T-cell (primary cell): ENCODE measurements around the gene SP7. TPM values are rescaled to one million over a fixed set of nuclear protein-coding genes. Genes with fewer than 3 reads are reported as not detected.
A peak's percentile ranks its signal among the peaks of the same experiment; 100 is the strongest.

ENCODE experiments used
- ATAC-seq, 4 experiments: fragments of 200-7000 bp in 3 of 4; fragments of 150-1000 bp in 1 of 4; cut with Tn5 transposase; replicated peaks in 1 of 4; 1 replicate in 3 of 4; 2 replicates in 1 of 4; pipeline ENCODE4 v1.10.0; 2021; ENCODE audit warnings: moderate library complexity in 3 of 4, mild to moderate bottlenecking in 2 of 4, moderate number of reproducible peaks in 1 of 4
- CTCF ChIA-PET, 2 donors: fragments of 300-600 bp; sonication (Branson Sonifier 250); formaldehyde crosslinking; loops; one replicate each; lab custom pipeline; 2022; ENCODE audit warnings: antibody characterized with exemption in 2 of 2; lab: Charles Lee
- POLR2A ChIA-PET, 2 donors: fragments of 300-600 bp; sonication (Branson Sonifier 250); formaldehyde crosslinking; loops; one replicate each; lab custom pipeline; 2022; ENCODE audit warnings: antibody characterized with exemption in 2 of 2; lab: Charles Lee
- DNase-seq, 35 experiments: peaks; one replicate each; pipeline versions ENCODE4 v3.0.0 to v3.0.0-alpha.2; 2013 to 2023
- H3K27ac ChIP-seq: one replicate; pipeline ENCODE4 v1.5.1; 2013; ENCODE audit warnings: low read length
- H3K27me3 ChIP-seq, 2 experiments: replicated peaks in 1 of 2; 1 replicate in 1 of 2; 2 replicates in 1 of 2; pipeline versions ENCODE4 v1.6.1 to v1.7.0; 2013; ENCODE audit warnings: low read length in 1 of 2, mixed read lengths in 1 of 2; ENCODE audit not compliant: control insufficient read depth in 2 of 2, insufficient read depth in 2 of 2; ENCODE audit errors: extremely low read depth in 1 of 2
- H3K36me3 ChIP-seq, 2 donors: 1 replicate in 1 of 2; 2 replicates in 1 of 2; pipeline versions ENCODE4 v1.6.1 to v1.7.0; 2013; ENCODE audit warnings: low read length in 1 of 2; ENCODE audit not compliant: control insufficient read depth in 2 of 2, insufficient read depth in 1 of 2; ENCODE audit errors: extremely low read depth in 1 of 2
- H3K4me1 ChIP-seq, 2 experiments: 1 replicate in 1 of 2; 2 replicates in 1 of 2; pipeline versions ENCODE4 v1.6.1 to v1.7.0; 2013; ENCODE audit warnings: low read length in 2 of 2, mixed read lengths in 1 of 2; ENCODE audit not compliant: insufficient read depth in 2 of 2, control insufficient read depth in 1 of 2; ENCODE audit errors: extremely low read depth in 1 of 2
- H3K4me3 ChIP-seq, 2 donors: 1 replicate in 1 of 2; 2 replicates in 1 of 2; pipeline versions ENCODE4 v1.5.1 to v1.7.0; 2013; ENCODE audit warnings: mild to moderate bottlenecking in 2 of 2, low read length in 1 of 2, moderate library complexity in 1 of 2; ENCODE audit not compliant: control insufficient read depth in 1 of 2; ENCODE audit errors: extremely low read depth in 1 of 2
- H3K9me3 ChIP-seq: 2 replicates; pipeline ENCODE4 v1.7.0; 2013
- H3K27ac Mint-ChIP-seq, 2 donors: one replicate each; pipeline ENCODE4 v1.8.0; 2020 to 2021; ENCODE audit warnings: mild to moderate bottlenecking in 2 of 2, mixed read lengths in 2 of 2
- H3K27me3 Mint-ChIP-seq, 2 donors: one replicate each; pipeline ENCODE4 v1.8.0; 2021 to 2022; ENCODE audit warnings: mixed read lengths in 2 of 2
- H3K36me3 Mint-ChIP-seq: one replicate; pipeline ENCODE4 v1.8.0; 2021; ENCODE audit warnings: mixed read lengths
- H3K4me1 Mint-ChIP-seq, 3 donors: one replicate each; pipeline ENCODE4 v1.8.0; 2020 to 2022; ENCODE audit warnings: mixed read lengths in 3 of 3, mild to moderate bottlenecking in 1 of 3
- H3K4me3 Mint-ChIP-seq, 3 donors: one replicate each; pipeline ENCODE4 v1.8.0; 2020 to 2022; ENCODE audit warnings: mild to moderate bottlenecking in 3 of 3, mixed read lengths in 3 of 3, moderate library complexity in 3 of 3
- H3K9me3 Mint-ChIP-seq, 3 donors: one replicate each; pipeline ENCODE4 v1.8.0; 2020 to 2022; ENCODE audit warnings: mixed read lengths in 3 of 3
- WGBS: methylation state at CpG from one replicate; pipeline ENCODE4 v1.1.5; 2013; ENCODE audit warnings: missing lambda C conversion rate; ENCODE audit not compliant: insufficient coverage; 5-methylcytosine and 5-hydroxymethylcytosine counted together
- total RNA-seq, 35 experiments: library from RNA in 6 of 35; stranded (reverse) in 6 of 35; fragments of 120-200 nt in 1 of 35; gene quantifications; one replicate each; pipeline versions ENCODE4 v1.2.1 to v1.2.4 and lab custom pipeline; 2013 to 2026

The SP7 gene
- total RNA-seq (under 1 TPM in 1 of 5 donors, not detected in 4; 0.12 TPM), total RNA-seq (lab: John Stamatoyannopoulos, UW) (0 to 0.15 (median 0) reads per million in 29 experiments)
- total RNA-seq (2013) = not detected

DNA sequence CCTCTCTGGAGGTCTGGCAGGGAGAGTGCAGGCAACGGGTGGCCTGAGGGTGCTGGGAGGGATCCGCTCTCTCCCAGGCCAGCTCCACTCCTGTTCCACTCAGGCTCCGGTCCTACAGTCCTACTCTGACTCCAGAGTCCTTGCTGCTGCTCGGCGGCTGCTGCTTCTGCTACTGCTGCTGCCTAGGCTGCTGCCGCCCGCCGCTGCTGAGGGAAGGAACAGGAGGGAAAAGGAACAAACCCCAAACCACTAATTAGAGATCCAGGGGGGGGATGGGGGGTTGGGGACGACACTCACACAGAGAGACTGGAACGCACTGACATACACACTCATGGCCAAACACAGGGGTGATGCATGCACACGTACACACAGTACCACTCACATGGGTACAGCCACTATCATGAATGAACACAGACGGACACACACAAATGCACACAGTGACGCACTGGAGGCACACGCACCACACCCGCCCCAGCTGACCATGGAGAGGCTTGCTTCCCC, at the start of gene SP7:
Gene SP7 (minus strand): TSS at position 174 of the 501 bp plus-strand sequence. CDS start 708 bp downstream, outside the sequence.
- no peak within 1 kb of the TSS for H3K27ac ChIP-seq
- ATAC-seq (no peak), DNase-seq (no peak)
- no peak within 1 kb of the TSS for H3K4me3 Mint-ChIP-seq
- WGBS = no CpG with 5 or more reads among the region's 15 CpGs
- peaks cover 3 to 8% (median 7%) of the 10 kb centered on the region in 3 donors for H3K4me1 Mint-ChIP-seq
- H3K36me3 Mint-ChIP-seq = no peaks in the 10 kb centered on the region
- ChIA-PET POLR2A (no interaction called here), CTCF (interaction anchor here (0.8 to 1.6 kb wide), 3 partner anchors 8 to 11 kb away, joined by 4 to 5 read pairs (median 4); no protein-coding TSS in a partner anchor)
- H3K4me3 ChIP-seq = no peak within 1 kb of the TSS
- H3K27me3 Mint-ChIP-seq = peaks cover 44 to 51% of the 10 kb centered on the region in 2 donors
- H3K36me3 ChIP-seq = no peaks in the 10 kb centered on the region
- no peak within 1 kb of the TSS for H3K27ac Mint-ChIP-seq
- H3K4me1 ChIP-seq = peaks cover 5 to 7% of the 10 kb centered on the region in 2 experiments
- no peaks in the 10 kb centered on the region for H3K9me3 ChIP-seq
- no peaks in the 10 kb centered on the region for H3K9me3 Mint-ChIP-seq
- peaks cover 0 to 73% of the 10 kb centered on the region in 2 experiments for H3K27me3 ChIP-seq

DNA sequence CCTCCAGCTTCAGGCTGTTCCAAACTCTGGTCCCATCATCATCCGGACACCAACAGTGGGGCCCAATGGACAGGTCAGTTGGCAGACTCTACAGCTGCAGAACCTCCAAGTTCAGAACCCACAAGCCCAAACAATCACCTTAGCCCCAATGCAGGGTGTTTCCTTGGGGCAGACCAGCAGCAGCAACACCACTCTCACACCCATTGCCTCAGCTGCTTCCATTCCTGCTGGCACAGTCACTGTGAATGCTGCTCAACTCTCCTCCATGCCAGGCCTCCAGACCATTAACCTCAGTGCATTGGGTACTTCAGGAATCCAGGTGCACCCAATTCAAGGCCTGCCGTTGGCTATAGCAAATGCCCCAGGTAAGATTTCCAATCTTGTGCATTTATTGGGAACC, 47.1 kb upstream of the SP7 start:
- Mint-ChIP-seq H3K27me3 (no peaks in the 10 kb centered on the region), H3K9me3 (no peaks in the 10 kb centered on the region), H3K4me1 (peaks cover 58 to 67% (median 61%) of the 10 kb centered on the region in 3 donors), H3K4me3 (peak overlapping the region in 2 of 3 donors; percentile 78 to 84), H3K27ac (peak overlapping the region; percentile 7 to 69), H3K36me3 (peaks cover 38% of the 10 kb centered on the region)
- ATAC-seq (no peak), DNase-seq (no peak)
- Histone ChIP-seq H3K27me3 (no peaks in the 10 kb centered on the region), H3K9me3 (no peaks in the 10 kb centered on the region), H3K27ac (no peak overlapping the region), H3K36me3 (peaks cover 5 to 42% of the 10 kb centered on the region in 2 donors), H3K4me3 (peak overlapping the region in 1 of 2 donors; percentile 7), H3K4me1 (peaks cover 33 to 76% of the 10 kb centered on the region in 2 experiments)
- ChIA-PET CTCF (interaction anchor here (0.7 to 2.8 kb wide), 4 partner anchors 28 to 63 kb away, joined by 3 to 24 read pairs (median 4); no protein-coding TSS in a partner anchor), POLR2A (interaction anchor here in 1 of 2 donors (0.6 to 0.7 kb wide), 2 partner anchors 31 to 359 kb away, joined by 3 to 4 read pairs; no protein-coding TSS in a partner anchor)
- WGBS = 80% methylated on average over 2 of the region's 2 CpGs

DNA sequence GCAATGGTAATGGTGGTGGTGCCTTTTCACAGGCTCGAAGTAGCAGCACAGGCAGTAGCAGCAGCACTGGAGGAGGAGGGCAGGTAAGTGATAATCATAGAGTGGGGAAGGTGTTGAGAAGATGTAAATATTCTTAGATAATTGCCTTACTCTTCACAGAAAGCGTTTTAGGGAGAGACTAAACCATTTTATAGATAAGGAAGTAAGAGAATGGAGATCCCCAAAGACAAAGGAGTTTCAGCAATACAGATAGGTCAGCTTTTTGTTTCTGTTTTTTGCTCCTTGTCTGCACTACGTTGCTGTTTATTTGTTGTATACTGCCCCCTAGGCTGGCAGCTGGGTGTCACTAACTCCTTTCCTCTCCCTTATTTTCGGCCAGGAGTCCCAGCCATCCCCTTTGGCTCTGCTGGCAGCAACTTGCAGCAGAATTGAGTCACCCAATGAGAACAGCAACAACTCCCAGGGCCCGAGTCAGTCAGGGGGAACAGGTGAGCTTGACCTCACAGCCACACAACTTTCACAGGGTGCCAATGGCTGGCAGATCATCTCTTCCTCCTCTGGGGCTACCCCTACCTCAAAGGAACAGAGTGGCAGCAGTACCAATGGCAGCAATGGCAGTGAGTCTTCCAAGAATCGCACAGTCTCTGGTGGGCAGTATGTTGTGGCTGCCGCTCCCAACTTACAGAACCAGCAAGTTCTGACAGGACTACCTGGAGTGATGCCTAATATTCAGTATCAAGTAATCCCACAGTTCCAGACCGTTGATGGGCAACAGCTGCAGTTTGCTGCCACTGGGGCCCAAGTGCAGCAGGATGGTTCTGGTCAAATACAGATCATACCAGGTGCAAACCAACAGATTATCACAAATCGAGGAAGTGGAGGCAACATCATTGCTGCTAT, 45.8 kb upstream of the SP7 start:
- ChIA-PET CTCF (interaction anchor here (0.5 to 2.8 kb wide), 9 partner anchors 26 to 1027 kb away, joined by 3 to 24 read pairs (median 3); partner anchors contain the start of genes AAAS (in 1 of the 2) and PRR13 (in 1 of the 2)), POLR2A (no interaction called here)
- H3K4me3 Mint-ChIP-seq = peak overlapping the region in 2 of 3 donors; percentile 78 to 84
- Histone ChIP-seq H3K9me3 (no peaks in the 10 kb centered on the region), H3K27me3 (no peaks in the 10 kb centered on the region), H3K4me3 (no peak overlapping the region), H3K4me1 (peaks cover 33 to 73% of the 10 kb centered on the region in 2 experiments), H3K27ac (peak overlapping the region; percentile 4), H3K36me3 (peaks cover 5 to 36% of the 10 kb centered on the region in 2 donors)
- peak overlapping the region; percentile 85 to 93 for H3K27ac Mint-ChIP-seq
- H3K4me1 Mint-ChIP-seq = peaks cover 46 to 58% (median 50%) of the 10 kb centered on the region in 3 donors
- no peaks in the 10 kb centered on the region for H3K27me3 Mint-ChIP-seq
- DNase-seq = peak in 31 of 35 experiments; percentile 2 to 71 (median 32)
- H3K9me3 Mint-ChIP-seq = no peaks in the 10 kb centered on the region
- peaks cover 32% of the 10 kb centered on the region for H3K36me3 Mint-ChIP-seq
- ATAC-seq = no peak
- WGBS = 54% methylated on average over 5 of the region's 9 CpGs

DNA sequence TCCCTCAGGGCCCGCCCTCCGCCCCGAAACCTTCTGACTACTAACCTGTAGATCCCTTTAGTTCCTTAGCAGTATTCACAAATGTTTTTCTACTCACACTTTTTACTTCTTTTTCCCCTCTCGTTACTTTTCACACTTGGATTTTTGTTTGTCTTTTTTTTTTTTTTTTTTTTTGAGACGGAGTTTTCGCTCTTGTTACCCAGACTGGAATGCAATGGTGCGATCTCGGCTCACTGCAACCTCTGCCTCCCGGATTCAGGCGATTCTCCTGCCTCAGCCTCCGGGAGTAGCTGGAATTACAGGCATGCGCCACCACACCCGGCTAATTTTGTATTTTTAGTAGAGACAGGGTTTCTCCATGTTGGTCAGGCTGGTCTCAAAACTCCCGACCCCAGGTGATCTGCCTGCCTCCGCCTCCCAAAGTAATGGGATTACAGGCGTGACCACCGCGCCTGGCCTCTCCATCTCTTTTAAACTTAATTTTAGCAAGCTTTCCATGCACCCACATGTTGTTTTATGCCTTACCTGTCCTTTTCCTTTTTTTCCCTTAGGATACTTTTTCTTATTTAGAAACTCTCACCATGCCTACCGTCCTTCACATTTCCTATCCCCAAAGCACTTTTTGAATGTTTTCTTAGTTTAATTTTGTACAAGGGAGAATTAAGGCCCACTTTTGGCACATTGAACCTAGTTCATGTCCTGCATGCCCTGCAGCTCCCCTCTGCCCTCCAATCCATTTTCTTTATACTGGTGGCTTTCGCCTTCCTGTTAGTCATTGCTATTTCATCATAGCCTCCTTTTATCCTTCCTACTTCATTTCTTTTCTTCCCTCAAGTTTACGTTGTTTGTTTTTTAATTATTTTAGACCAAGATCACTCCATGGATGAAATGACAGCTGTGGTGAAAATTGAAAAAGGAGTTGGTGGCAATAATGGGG, 44.9 kb upstream of the SP7 start:
- Histone ChIP-seq H3K36me3 (peaks cover 5 to 33% of the 10 kb centered on the region in 2 donors), H3K4me3 (peak overlapping the region; percentile 39 to 55), H3K27me3 (no peaks in the 10 kb centered on the region), H3K4me1 (peaks cover 32 to 64% of the 10 kb centered on the region in 2 experiments), H3K27ac (peak overlapping the region; percentile 15), H3K9me3 (no peaks in the 10 kb centered on the region)
- no peak for ATAC-seq
- CTCF ChIA-PET = interaction anchor here (0.6 to 2.8 kb wide), 9 partner anchors 25 to 96 kb away, joined by 3 to 24 read pairs (median 3); partner anchors contain the start of genes AAAS (in 1 of the 2) and PRR13 (in 1 of the 2)
- peak in 1 of 35 experiments; percentile 7 for DNase-seq
- peak overlapping the region; percentile 85 to 93 for H3K27ac Mint-ChIP-seq
- POLR2A ChIA-PET = interaction anchor here in 1 of 2 donors (0.5 kb wide), 1 partner anchor 72 kb away, joined by 6 read pairs; no protein-coding TSS in a partner anchor
- H3K9me3 Mint-ChIP-seq = no peaks in the 10 kb centered on the region
- no peaks in the 10 kb centered on the region for H3K27me3 Mint-ChIP-seq
- H3K4me1 Mint-ChIP-seq = peaks cover 36 to 53% (median 44%) of the 10 kb centered on the region in 3 donors
- peaks cover 30% of the 10 kb centered on the region for H3K36me3 Mint-ChIP-seq
- WGBS = 17% methylated on average over 7 of the region's 21 CpGs
- peak overlapping the region in 2 of 3 donors; percentile 78 to 84 for H3K4me3 Mint-ChIP-seq

DNA sequence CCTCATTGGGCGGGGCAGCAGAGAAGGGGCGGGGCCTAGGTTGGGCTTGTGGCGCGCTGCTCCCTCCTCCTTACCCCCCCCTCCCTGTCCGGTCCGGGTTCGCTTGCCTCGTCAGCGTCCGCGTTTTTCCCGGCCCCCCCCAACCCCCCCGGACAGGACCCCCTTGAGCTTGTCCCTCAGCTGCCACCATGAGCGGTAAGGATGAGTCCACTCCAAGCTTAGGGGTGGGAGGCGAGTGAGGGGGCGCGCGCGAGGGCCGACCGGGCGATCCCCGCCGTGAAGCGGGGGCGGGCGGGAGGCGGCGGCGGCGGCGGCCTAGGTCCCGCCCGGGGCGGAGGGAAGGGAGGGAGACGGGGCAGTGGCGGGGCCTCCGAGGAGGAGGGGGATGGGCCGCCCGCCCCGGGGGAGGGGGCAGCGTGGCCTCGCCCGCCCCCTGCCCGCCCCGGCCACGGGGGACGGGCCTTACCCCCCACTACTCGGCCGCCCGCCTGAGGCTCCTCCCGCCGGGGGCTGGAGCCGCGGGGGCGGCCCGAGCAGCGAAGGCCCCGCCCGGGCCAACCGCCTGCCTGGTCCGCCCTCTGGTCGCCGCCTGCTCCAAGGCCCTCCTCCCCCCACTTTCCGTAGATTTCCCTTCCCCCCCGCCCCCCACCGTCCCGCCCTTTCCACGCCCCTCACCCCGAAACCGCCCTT, 44.1 kb upstream of the SP7 start, which contains the start of gene SP1:
Gene SP1 (plus strand): TSS at position 73 of the 690 bp plus-strand sequence. CDS start 116 bp downstream, at position 189.
- Mint-ChIP-seq H3K27me3 (no peaks in the 10 kb centered on the region), H3K9me3 (no peaks in the 10 kb centered on the region), H3K4me3 (peak within 1 kb of the TSS in 2 of 3 donors; percentile 78 to 84), H3K36me3 (peaks cover 28% of the 10 kb centered on the region), H3K4me1 (peaks cover 32 to 47% (median 41%) of the 10 kb centered on the region in 3 donors), H3K27ac (peak within 1 kb of the TSS; percentile 85 to 87)
- WGBS = 1% methylated on average over 20 of the region's 71 CpGs
- ATAC-seq = peak; percentile 40 to 58 (median 56)
- Histone ChIP-seq H3K36me3 (peaks cover 5 to 27% of the 10 kb centered on the region in 2 donors), H3K27me3 (no peaks in the 10 kb centered on the region), H3K4me3 (peak within 1 kb of the TSS; percentile 55 to 65), H3K27ac (peak within 1 kb of the TSS; percentile 68), H3K4me1 (peaks cover 32 to 57% of the 10 kb centered on the region in 2 experiments), H3K9me3 (no peaks in the 10 kb centered on the region)
- peak; percentile 62 to 100 (median 78) for DNase-seq
- ChIA-PET POLR2A (interaction anchor here (0.6 to 1.4 kb wide), 5 partner anchors 36 to 121 kb away, joined by 3 to 7 read pairs (median 5); partner anchors contain the start of gene TARBP2 (in 2 of the 2)), CTCF (interaction anchor here (0.5 to 2.8 kb wide), 15 partner anchors 27 to 374 kb away, joined by 3 to 31 read pairs (median 3); partner anchors contain the start of genes AAAS (in 1 of the 2), ATP5MC2 (in 1 of the 2), EIF4B (in 1 of the 2) and MYG1 (in 1 of the 2))
